Chondrocyte (in vitro differentiated cells): ENCODE results near the gene RIMS4. TPM values are rescaled to one million over a fixed set of nuclear protein-coding genes. Genes with fewer than 3 reads are reported as not detected.

ENCODE experiments used
- DNase-seq: peaks from one replicate; pipeline ENCODE4 v3.0.0; 2021; ENCODE audit warnings: mixed read lengths, low spot score
- H3K27ac Mint-ChIP-seq: one replicate; pipeline ENCODE4 v1.8.0; 2021; ENCODE audit warnings: mild to moderate bottlenecking, moderate library complexity, mixed read lengths; ENCODE audit not compliant: unreplicated experiment
- H3K27me3 Mint-ChIP-seq: 2 replicates; pipeline ENCODE4 v1.8.0; 2021; ENCODE audit warnings: low read depth, mixed read lengths
- H3K36me3 Mint-ChIP-seq: 2 replicates; pipeline ENCODE4 v1.8.0; 2021; ENCODE audit warnings: low read depth, mixed read lengths
- H3K4me1 Mint-ChIP-seq: 2 replicates; pipeline ENCODE4 v1.8.0; 2021; ENCODE audit warnings: low read depth, mild to moderate bottlenecking, mixed read lengths
- H3K4me3 Mint-ChIP-seq: one replicate; pipeline ENCODE4 v1.8.0; 2021; ENCODE audit warnings: mild to moderate bottlenecking, moderate library complexity, mixed read lengths; ENCODE audit not compliant: unreplicated experiment
- H3K9me3 Mint-ChIP-seq: 2 replicates; pipeline ENCODE4 v1.8.0; 2021; ENCODE audit warnings: low read depth, mixed read lengths
- total RNA-seq: library from RNA; stranded (reverse); gene quantifications from 3 replicates; pipeline ENCODE4 v1.2.1, GENCODE V29; 2021
- TF ChIP-seq, protein P1 (sequence below): fragments of 200-600 bp; sonication (generic); IDR thresholded peaks from 2 replicates; pipeline ENCODE4 v1.5.0; 2021; ENCODE audit warnings: antibody characterized with exemption, mild to moderate bottlenecking, moderate library complexity

RIMS4 gene
- total RNA-seq, 1 donor from 2014 or later = 2.1 TPM

DNA sequence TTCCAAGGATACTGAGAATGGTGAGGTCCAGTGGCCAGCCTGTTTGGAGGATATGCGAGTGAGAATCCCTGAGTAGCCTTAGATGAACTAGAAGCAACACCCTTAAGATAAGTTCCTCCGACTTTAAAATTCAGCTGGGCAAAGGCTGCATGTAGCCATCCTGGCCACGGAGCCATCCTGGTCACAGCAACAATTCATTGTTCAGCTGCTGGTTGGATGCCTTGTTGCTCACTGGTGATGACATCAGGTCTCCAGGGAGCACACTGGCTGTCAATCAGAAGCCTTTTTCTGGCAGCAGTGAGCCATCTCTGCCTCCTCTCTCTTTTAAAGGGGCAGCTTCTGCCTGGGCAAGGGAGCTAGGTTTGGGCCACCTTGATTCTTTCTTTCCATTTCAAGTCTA lies 22.4 kb upstream of the RIMS4 start:
- Mint-ChIP-seq H3K27me3 (peaks cover 38% of the 10 kb centered on the region), H3K4me3 (no peak overlapping the region), H3K36me3 (no peaks in the 10 kb centered on the region), H3K27ac (no peak overlapping the region), H3K9me3 (peaks cover 7% of the 10 kb centered on the region), H3K4me1 (peaks cover 3% of the 10 kb centered on the region)
- TF ChIP-seq, protein P1, sequence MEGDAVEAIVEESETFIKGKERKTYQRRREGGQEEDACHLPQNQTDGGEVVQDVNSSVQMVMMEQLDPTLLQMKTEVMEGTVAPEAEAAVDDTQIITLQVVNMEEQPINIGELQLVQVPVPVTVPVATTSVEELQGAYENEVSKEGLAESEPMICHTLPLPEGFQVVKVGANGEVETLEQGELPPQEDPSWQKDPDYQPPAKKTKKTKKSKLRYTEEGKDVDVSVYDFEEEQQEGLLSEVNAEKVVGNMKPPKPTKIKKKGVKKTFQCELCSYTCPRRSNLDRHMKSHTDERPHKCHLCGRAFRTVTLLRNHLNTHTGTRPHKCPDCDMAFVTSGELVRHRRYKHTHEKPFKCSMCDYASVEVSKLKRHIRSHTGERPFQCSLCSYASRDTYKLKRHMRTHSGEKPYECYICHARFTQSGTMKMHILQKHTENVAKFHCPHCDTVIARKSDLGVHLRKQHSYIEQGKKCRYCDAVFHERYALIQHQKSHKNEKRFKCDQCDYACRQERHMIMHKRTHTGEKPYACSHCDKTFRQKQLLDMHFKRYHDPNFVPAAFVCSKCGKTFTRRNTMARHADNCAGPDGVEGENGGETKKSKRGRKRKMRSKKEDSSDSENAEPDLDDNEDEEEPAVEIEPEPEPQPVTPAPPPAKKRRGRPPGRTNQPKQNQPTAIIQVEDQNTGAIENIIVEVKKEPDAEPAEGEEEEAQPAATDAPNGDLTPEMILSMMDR = no peak
- no peak for DNase-seq

DNA sequence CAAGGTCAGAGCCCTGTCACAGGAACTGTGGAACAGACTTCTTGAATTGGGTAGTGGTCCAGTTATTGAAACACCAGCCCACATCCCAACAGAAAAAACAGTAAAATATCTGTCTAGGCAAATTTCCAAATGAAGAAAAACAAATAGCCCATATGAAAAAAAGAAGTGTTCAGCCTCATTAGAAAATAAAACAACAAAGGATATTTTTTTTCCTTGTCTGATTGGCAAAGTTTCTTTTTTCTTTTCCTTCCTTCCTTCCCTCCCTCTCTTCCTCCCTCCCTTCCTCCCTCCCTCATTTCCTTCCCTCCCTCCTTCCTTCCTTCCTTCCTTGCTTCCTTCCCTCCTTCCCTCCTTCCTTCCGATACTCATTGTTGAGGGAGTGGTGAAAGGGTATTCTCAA lies 20.6 kb upstream of the RIMS4 start:
- TF ChIP-seq, protein P1 = no peak
- no peak overlapping the region for H3K4me3 Mint-ChIP-seq
- H3K9me3 Mint-ChIP-seq = peaks cover 7% of the 10 kb centered on the region
- no peaks in the 10 kb centered on the region for H3K36me3 Mint-ChIP-seq
- peaks cover 50% of the 10 kb centered on the region for H3K27me3 Mint-ChIP-seq
- H3K4me1 Mint-ChIP-seq = peaks cover 3% of the 10 kb centered on the region
- no peak for DNase-seq
- no peak overlapping the region for H3K27ac Mint-ChIP-seq

DNA sequence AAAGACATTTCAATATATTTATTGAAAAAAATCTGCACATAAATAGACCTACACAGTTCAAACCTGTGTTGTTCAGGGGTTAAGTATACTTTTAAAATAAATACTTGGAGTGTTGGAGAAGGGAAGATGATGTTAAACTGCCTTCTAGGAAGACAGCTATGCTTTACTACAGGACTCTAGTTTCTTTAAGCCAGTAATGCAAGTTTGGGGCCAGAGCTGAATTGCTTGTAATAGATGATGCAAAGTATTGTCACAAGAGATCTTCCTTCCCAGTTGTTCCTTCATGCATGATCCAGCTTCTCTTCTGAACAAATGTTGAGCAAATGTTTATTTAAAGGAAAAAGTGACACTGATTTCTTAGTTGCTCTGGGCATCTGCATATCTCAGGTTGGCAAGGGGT lies 20.2 kb upstream of the RIMS4 start:
- Mint-ChIP-seq H3K4me1 (peaks cover 3% of the 10 kb centered on the region), H3K9me3 (peaks cover 7% of the 10 kb centered on the region), H3K4me3 (no peak overlapping the region), H3K36me3 (no peaks in the 10 kb centered on the region), H3K27me3 (peaks cover 50% of the 10 kb centered on the region), H3K27ac (no peak overlapping the region)
- DNase-seq = no peak
- TF ChIP-seq, protein P1 = no peak

DNA sequence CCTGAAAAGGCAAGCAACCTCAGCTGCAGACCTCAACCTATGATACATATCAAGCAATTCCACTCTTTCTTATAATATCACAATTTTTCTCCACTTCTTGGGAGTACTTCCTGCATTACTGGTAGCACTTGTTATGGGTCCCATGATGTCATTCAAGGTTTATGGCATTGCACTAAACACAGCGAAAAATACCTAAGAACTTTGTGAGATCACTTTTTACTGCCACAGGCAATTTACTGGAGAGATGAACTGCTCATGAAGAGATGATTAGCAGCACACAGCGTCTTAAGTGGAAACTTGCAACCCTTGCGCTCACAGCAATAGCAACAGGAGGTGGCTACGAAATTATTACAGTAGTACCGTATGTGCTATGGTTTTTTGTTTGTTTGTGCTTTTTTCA lies 19.3 kb upstream of the RIMS4 start:
- H3K9me3 Mint-ChIP-seq = peaks cover 7% of the 10 kb centered on the region
- H3K4me3 Mint-ChIP-seq = no peak overlapping the region
- TF ChIP-seq, protein P1 = no peak
- H3K36me3 Mint-ChIP-seq = no peaks in the 10 kb centered on the region
- DNase-seq = no peak
- H3K27me3 Mint-ChIP-seq = peaks cover 47% of the 10 kb centered on the region
- H3K27ac Mint-ChIP-seq = no peak overlapping the region
- H3K4me1 Mint-ChIP-seq = peaks cover 3% of the 10 kb centered on the region

DNA sequence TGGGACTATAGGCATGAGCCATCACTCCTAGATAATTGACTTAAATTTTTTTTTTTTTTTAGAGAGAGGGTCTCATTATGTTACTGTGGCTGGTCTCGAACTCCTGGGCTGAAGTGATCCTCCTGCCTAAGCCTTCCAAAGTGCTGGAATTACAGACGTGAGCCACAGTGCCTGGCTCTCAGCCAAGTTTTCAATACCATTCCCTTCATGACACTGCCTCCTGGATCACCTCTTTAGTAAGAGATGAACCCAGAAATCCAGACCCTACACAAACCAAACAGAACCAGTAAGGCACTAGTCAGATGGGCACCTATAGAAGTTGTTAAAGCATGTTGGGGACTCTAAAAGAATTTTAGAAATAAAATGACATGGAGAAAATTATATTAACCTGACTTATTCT lies 18.3 kb upstream of the RIMS4 start:
- TF ChIP-seq, protein P1 = no peak
- H3K4me1 Mint-ChIP-seq = peaks cover 3% of the 10 kb centered on the region
- H3K36me3 Mint-ChIP-seq = no peaks in the 10 kb centered on the region
- peaks cover 7% of the 10 kb centered on the region for H3K9me3 Mint-ChIP-seq
- H3K27me3 Mint-ChIP-seq = peaks cover 48% of the 10 kb centered on the region
- DNase-seq = no peak
- no peak overlapping the region for H3K27ac Mint-ChIP-seq
- H3K4me3 Mint-ChIP-seq = no peak overlapping the region
